Fibroblast of skin of scalp (primary cell): ENCODE measurements around the gene UBN2.
"Not testable (repeated sequence)": the region's sequence is repeated elsewhere in the genome, so short reads cannot be mapped to it uniquely, and the experiment has no call there.

Experiments used
- DNase-seq: peaks from one replicate; pipeline ENCODE4 v3.0.0-alpha.2; 2013

Gene UBN2

GRCh38 chr7:139299296-139299695 is 68.3 kb downstream of the UBN2 start:
- DNase-seq = no peak

- no peak for DNase-seq
Observed at GRCh38 chr7:139300390-139300789, 69.4 kb downstream of the UBN2 start.

- DNase-seq = no peak
Observed at GRCh38 chr7:139304517-139304916, 73.5 kb downstream of the UBN2 start.

GRCh38 chr7:139317939-139318505 is 87.0 kb downstream of the UBN2 start:
- no peak for DNase-seq

- DNase-seq = peak; percentile 11
Observed at GRCh38 chr7:139321071-139321745, 90.2 kb downstream of the UBN2 start.

- DNase-seq = not testable (repeated sequence)
Observed at GRCh38 chr7:139324709-139325108, 93.7 kb downstream of the UBN2 start.

GRCh38 chr7:139328375-139328774 is 97.3 kb downstream of the UBN2 start:
- peak; percentile 75 for DNase-seq

- no peak for DNase-seq
Observed at GRCh38 chr7:139329119-139329518, 98.1 kb downstream of the UBN2 start.

GRCh38 chr7:139330333-139331030 is 99.4 kb downstream of the UBN2 start:
- no peak for DNase-seq

- DNase-seq = no peak
Observed at GRCh38 chr7:139332697-139333359, 101.8 kb downstream of the UBN2 start.

- not testable (repeated sequence) for DNase-seq
Observed at GRCh38 chr7:139333443-139333842, 102.4 kb downstream of the UBN2 start.

- no peak for DNase-seq
Observed at GRCh38 chr7:139334399-139335150, 103.5 kb downstream of the UBN2 start.

GRCh38 chr7:139339025-139339424 is 108.0 kb downstream of the UBN2 start:
- no peak for DNase-seq

GRCh38 chr7:139339698-139340036 is 108.6 kb downstream of the UBN2 start:
- DNase-seq = no peak

- peak; percentile 100 for DNase-seq
Observed at GRCh38 chr7:139340037-139340807, 109.2 kb downstream of the UBN2 start.

GRCh38 chr7:139340808-139341057 is 109.7 kb downstream of the UBN2 start:
- DNase-seq = no peak

- peak; percentile 94 for DNase-seq
Observed at GRCh38 chr7:139341058-139341775, 110.2 kb downstream of the UBN2 start, which contains the start of gene FMC1. Gene FMC1, plus strand, starts transcription at chr7:139341337. Its CDS starts 48 bp downstream, at chr7:139341385.

GRCh38 chr7:139341776-139342226 is 110.8 kb downstream of the UBN2 start:
- DNase-seq = no peak

GRCh38 chr7:139345042-139345441 is 114.0 kb downstream of the UBN2 start:
- DNase-seq = no peak

GRCh38 chr7:139351027-139351426 is 120.0 kb downstream of the UBN2 start:
- DNase-seq = no peak

GRCh38 chr7:139354729-139355128 is 123.7 kb downstream of the UBN2 start:
- DNase-seq = no peak
